IgD-negative memory B cell (primary cell): ENCODE measurements around the gene COL16A1. TPM values are rescaled to one million over a fixed set of nuclear protein-coding genes. Genes with fewer than 3 reads are reported as not detected.

ENCODE experiments used
- H3K27ac Mint-ChIP-seq, 3 donors: one replicate each; pipeline ENCODE4 v1.8.0; 2020 to 2022; ENCODE audit warnings: mild to moderate bottlenecking in 3 of 3, mixed read lengths in 3 of 3, moderate library complexity in 1 of 3
- H3K27me3 Mint-ChIP-seq: one replicate; pipeline ENCODE4 v1.8.0; 2021; ENCODE audit warnings: mixed read lengths
- H3K36me3 Mint-ChIP-seq: one replicate; pipeline ENCODE4 v1.8.0; 2020; ENCODE audit warnings: mild to moderate bottlenecking, mixed read lengths
- H3K4me1 Mint-ChIP-seq, 3 donors: one replicate each; pipeline ENCODE4 v1.8.0; 2020 to 2022; ENCODE audit warnings: mixed read lengths in 3 of 3, mild to moderate bottlenecking in 1 of 3
- H3K4me3 Mint-ChIP-seq, 4 donors: one replicate each; pipeline ENCODE4 v1.8.0; 2020 to 2022; ENCODE audit warnings: mild to moderate bottlenecking in 4 of 4, mixed read lengths in 4 of 4, moderate library complexity in 3 of 4
- H3K9me3 Mint-ChIP-seq, 3 donors: one replicate each; pipeline ENCODE4 v1.8.0; 2020 to 2021; ENCODE audit warnings: mixed read lengths in 3 of 3, mild to moderate bottlenecking in 1 of 3
- polyA plus RNA-seq: library from polyadenylated mRNA; unstranded; fragments of 300-500 nt; fragmentation: Illumina TruSeq; gene quantifications from one replicate; pipeline ENCODE4 v1.2.3, GENCODE V29; 2021

Gene COL16A1
- polyA plus RNA-seq, 1 donor from 2014 or later, result not detected

DNA sequence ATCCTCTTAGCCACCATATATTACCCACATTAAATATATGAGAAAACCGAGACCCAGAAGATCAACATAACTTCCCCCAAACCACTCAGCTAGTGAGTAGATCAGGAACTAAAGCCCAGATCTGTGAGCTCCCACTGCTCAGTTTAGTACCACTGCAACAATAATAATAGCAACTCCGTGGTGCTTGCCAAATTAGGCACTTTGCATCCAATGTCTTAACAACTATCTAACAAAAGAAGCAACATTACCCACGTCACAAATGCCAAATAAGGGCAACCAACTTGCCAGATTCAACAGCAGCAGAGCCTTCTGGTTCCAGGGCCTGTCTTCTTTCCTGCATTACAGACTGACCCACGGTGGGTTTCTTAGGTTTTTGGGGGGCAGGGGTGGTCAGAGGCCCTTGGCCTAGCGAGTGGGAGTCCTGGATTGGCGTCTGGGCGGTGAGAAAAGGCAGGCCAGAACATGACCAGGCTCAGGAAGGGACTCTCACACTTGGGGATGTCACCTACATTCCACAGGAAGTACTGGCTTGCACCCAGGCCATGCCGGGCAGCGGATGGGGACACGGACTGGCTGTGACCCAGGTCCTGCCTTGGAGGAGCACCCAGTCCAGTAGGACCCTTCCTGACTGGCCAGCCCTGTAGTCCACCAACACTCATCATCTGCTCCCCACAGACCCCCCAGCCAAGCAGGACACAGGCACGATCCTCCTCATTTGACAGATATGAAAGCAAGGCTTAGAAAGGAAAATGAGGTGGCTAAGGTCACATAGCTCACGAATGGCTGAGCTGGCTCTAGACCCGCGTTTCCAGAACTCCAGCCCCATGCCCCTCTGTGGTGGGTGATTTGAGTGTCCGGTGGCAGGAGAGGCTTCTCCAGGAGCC is 81.7 kb downstream of the COL16A1 start:
- no peaks in the 10 kb centered on the region for H3K9me3 Mint-ChIP-seq
- H3K27ac Mint-ChIP-seq, result no peak overlapping the region
- peaks cover 21% of the 10 kb centered on the region for H3K27me3 Mint-ChIP-seq
- H3K4me1 Mint-ChIP-seq, result peaks cover 10 to 17% (median 11%) of the 10 kb centered on the region in 3 donors
- H3K36me3 Mint-ChIP-seq, result peaks cover 1% of the 10 kb centered on the region
- no peak overlapping the region for H3K4me3 Mint-ChIP-seq

DNA sequence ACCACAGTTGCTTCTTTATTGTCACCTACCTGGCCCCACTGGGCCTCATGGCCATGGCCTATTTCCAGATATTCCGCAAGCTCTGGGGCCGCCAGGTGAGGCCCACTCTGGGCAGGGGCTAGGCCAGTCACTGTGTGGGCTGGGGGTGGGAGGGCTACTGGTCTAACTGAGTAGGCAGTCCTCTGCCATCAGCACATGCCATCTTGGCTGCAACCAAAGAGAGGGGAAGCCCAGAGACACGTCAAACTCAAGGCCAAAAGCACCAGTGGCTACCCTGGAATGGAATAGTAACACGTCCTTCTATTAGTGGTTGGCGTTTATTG is 82.4 kb downstream of the COL16A1 start:
- H3K9me3 Mint-ChIP-seq, result no peaks in the 10 kb centered on the region
- H3K27ac Mint-ChIP-seq, result no peak overlapping the region
- peaks cover 27% of the 10 kb centered on the region for H3K27me3 Mint-ChIP-seq
- H3K4me1 Mint-ChIP-seq, result peaks cover 10 to 17% (median 11%) of the 10 kb centered on the region in 3 donors
- no peak overlapping the region for H3K4me3 Mint-ChIP-seq
- H3K36me3 Mint-ChIP-seq, result peaks cover 1% of the 10 kb centered on the region

DNA sequence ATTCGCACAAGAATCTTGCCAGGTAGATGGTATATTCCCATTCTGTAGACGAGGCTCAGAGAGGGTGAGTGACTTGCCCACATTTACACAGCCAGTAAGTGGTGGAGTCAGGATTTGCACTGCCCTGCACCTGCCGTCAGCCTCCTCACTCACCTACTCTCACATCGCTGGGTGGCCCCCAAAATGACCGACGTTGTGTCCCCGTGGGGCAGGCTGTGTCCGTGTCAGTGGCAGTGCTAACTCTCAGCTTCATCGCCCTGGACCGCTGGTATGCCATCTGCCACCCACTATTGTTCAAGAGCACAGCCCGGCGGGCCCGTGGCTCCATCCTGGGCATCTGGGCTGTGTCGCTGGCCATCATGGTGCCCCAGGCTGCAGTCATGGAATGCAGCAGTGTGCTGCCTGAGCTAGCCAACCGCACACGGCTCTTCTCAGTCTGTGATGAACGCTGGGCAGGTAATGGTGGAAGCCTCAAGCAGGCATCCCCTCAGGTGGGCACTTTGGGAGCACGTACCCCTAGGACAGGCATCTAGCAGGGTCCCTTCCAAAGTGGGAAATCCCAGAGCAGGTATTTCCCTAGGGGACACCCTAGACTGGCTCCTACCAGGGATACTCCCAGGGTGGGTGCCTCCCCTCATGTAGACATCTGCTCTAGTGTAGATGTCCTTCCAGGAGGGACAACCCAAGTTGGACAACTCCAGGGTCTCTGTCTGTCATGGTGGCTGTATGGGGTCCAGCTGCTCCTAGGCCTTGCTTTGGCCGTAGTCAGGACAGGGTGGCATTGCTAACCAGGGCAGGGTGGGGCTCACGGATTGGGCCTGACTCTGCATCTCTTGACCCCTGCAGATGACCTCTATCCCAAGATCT is 83.0 kb downstream of the COL16A1 start:
- H3K4me3 Mint-ChIP-seq, result peak overlapping the region in 1 of 4 donors; percentile 58
- H3K4me1 Mint-ChIP-seq, result peaks cover 10 to 17% (median 11%) of the 10 kb centered on the region in 3 donors
- H3K9me3 Mint-ChIP-seq, result no peaks in the 10 kb centered on the region
- no peak overlapping the region for H3K27ac Mint-ChIP-seq
- peaks cover 1% of the 10 kb centered on the region for H3K36me3 Mint-ChIP-seq
- H3K27me3 Mint-ChIP-seq, result peaks cover 29% of the 10 kb centered on the region

- Mint-ChIP-seq H3K9me3 (no peaks in the 10 kb centered on the region), H3K4me3 (peak overlapping the region in 3 of 4 donors; percentile 43 to 77 (median 76)), H3K27ac (no peak overlapping the region), H3K4me1 (peaks cover 7 to 13% (median 10%) of the 10 kb centered on the region in 3 donors), H3K27me3 (peaks cover 29% of the 10 kb centered on the region), H3K36me3 (peaks cover 1% of the 10 kb centered on the region)
These were observed 84.6 kb downstream of the COL16A1 start for GRCh38 chr1:31618916-31619846.

DNA sequence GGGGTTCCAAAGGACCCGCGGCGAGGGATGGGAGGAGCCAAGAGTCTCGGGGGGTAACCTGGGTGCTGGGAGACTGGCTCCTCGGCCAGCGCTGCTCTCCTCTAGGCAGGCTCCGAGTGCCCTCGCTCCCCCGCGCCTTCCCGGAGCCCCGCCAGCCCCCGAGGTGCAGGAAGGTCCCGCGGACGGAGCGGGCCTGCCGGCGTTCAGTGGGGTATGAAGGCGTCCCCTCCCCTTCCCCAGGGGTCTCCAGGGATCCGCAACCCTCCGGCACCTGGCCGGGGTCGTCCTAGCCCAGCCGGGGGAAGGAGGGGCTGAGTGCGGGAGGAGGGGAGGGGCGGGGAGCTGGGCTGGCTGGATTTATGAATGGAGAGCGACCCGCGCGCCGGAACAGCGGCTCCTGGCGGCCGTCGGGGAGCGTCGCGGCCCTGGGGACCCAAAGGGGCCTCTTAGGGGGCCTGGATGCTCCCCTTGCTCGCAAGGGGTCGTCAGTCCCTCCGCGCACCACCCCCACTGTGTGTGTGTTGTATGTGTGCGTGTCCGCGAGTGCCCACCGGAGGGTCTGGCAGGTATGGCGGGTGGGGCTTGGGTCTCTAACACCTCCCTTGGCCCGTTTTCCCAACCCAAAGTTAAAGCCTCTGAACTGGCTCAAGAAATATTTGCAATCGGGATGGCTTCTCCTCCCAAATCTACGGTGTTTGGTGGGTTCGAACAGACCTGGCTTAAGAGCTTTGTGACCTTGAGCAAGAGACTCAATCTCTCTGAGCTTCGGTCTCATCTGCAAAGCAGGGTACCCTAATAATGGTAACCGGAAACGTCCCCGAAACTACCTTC is 85.7 kb downstream of the COL16A1 start:
- peaks cover 7 to 10% (median 9%) of the 10 kb centered on the region in 3 donors for H3K4me1 Mint-ChIP-seq
- no peaks in the 10 kb centered on the region for H3K9me3 Mint-ChIP-seq
- no peak overlapping the region for H3K27ac Mint-ChIP-seq
- H3K36me3 Mint-ChIP-seq, result peaks cover 1% of the 10 kb centered on the region
- peak overlapping the region in 2 of 4 donors; percentile 68 to 80 for H3K4me3 Mint-ChIP-seq
- peaks cover 29% of the 10 kb centered on the region for H3K27me3 Mint-ChIP-seq

DNA sequence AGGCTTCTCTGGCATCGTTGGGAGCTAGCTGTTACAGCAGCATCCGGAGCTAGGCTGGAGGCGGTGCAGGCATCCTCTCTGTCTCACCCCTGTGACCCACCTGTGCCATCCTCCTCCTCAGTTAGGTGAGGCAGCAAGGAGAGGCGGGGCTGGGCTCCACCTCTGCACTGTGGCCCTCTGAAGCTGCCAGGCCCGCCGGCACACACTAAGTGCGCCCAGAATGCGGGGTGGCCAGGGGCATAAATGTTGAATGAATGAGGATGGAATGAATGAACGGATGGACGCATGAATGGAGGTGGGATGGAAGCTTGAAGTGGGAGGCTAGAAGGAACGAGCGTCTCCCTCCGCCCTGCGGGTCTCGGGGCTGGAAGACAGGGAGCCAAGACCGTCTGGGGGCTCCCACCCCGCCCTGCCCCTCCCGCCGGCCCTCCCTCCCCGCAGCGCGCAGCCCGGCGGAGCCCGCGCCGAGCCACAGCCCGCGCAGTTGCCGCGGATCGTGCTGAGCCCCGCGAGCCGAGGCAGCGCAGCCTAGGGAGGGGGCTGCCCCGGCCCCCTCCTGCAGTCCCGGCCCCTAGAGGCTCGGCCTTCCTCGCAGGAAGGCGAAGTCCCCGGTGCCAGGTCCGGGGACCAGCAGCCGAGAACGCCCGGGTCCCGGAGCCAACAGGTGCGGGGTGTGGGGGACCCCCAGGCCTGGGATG is 86.5 kb downstream of the COL16A1 start, which contains the start of gene HCRTR1:
Gene HCRTR1 (plus strand): TSS at position 472 of the 698 bp plus-strand sequence. CDS start 1,504 bp downstream, outside the sequence.
- Mint-ChIP-seq H3K9me3 (no peaks in the 10 kb centered on the region), H3K27ac (peak within 1 kb of the TSS in 1 of 3 donors; percentile 78), H3K4me1 (peaks cover 7 to 10% (median 9%) of the 10 kb centered on the region in 3 donors), H3K4me3 (peak within 1 kb of the TSS in 2 of 4 donors; percentile 68 to 82), H3K27me3 (peaks cover 29% of the 10 kb centered on the region), H3K36me3 (peaks cover 1% of the 10 kb centered on the region)

- no peak overlapping the region for H3K4me3 Mint-ChIP-seq
- peak overlapping the region in 1 of 3 donors; percentile 4 for H3K27ac Mint-ChIP-seq
- peaks cover 29% of the 10 kb centered on the region for H3K27me3 Mint-ChIP-seq
- H3K4me1 Mint-ChIP-seq, result peaks cover 9 to 11% (median 10%) of the 10 kb centered on the region in 3 donors
- H3K36me3 Mint-ChIP-seq, result peaks cover 4% of the 10 kb centered on the region
- H3K9me3 Mint-ChIP-seq, result peaks cover 0 to 2% (median 0%) of the 10 kb centered on the region in 3 donors
These were observed 87.9 kb downstream of the COL16A1 start for GRCh38 chr1:31615939-31616338.

- peaks cover 29% of the 10 kb centered on the region for H3K27me3 Mint-ChIP-seq
- H3K9me3 Mint-ChIP-seq, result peaks cover 0 to 2% (median 0%) of the 10 kb centered on the region in 3 donors
- H3K36me3 Mint-ChIP-seq, result peaks cover 2% of the 10 kb centered on the region
- H3K4me1 Mint-ChIP-seq, result peaks cover 9 to 11% (median 10%) of the 10 kb centered on the region in 3 donors
- peak overlapping the region in 1 of 3 donors; percentile 4 for H3K27ac Mint-ChIP-seq
- H3K4me3 Mint-ChIP-seq, result no peak overlapping the region
These were observed 88.4 kb downstream of the COL16A1 start for GRCh38 chr1:31615414-31615813.

- Mint-ChIP-seq H3K9me3 (peaks cover 0 to 2% (median 0%) of the 10 kb centered on the region in 3 donors), H3K4me3 (no peak overlapping the region), H3K4me1 (peaks cover 6 to 11% (median 10%) of the 10 kb centered on the region in 3 donors), H3K27me3 (peaks cover 26% of the 10 kb centered on the region), H3K36me3 (peaks cover 2% of the 10 kb centered on the region), H3K27ac (no peak overlapping the region)
These were observed 89.3 kb downstream of the COL16A1 start for GRCh38 chr1:31614414-31615005.

DNA sequence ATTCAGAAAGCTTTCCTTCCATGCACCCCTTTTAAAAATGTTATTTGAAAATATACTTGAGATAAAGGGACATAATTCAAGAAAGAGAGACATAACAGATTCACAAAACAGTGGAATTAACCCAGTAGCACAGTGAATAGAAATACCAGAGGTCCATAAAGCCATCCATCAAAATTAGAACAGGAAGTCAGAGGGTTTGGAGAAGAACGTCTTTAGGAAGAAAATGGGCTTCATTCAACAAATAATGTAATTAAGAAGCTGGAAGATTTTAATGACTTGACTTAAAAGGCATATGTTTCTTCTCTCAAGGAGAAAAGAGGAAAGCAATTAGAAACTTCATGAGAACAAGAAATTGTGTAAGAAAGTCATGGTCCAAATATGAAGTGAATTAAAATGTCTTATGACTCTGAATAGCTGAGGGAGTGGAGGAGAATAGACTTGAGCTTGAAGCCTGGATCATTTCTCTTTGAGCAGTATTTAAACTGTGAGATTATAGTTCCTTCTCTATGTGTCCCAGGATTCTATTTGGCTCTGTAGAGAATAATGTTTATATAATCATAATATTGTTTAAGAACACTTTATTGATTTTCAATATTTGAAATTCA is 94.2 kb downstream of the COL16A1 start:
- H3K4me3 Mint-ChIP-seq, result no peak overlapping the region
- H3K27me3 Mint-ChIP-seq, result no peaks in the 10 kb centered on the region
- peaks cover 7 to 12% (median 9%) of the 10 kb centered on the region in 3 donors for H3K4me1 Mint-ChIP-seq
- H3K36me3 Mint-ChIP-seq, result peaks cover 2% of the 10 kb centered on the region
- H3K9me3 Mint-ChIP-seq, result peaks cover 0 to 2% (median 0%) of the 10 kb centered on the region in 3 donors
- H3K27ac Mint-ChIP-seq, result no peak overlapping the region

- Mint-ChIP-seq H3K4me3 (no peak overlapping the region), H3K36me3 (peaks cover 2% of the 10 kb centered on the region), H3K4me1 (peaks cover 7 to 12% (median 9%) of the 10 kb centered on the region in 3 donors), H3K9me3 (peaks cover 0 to 2% (median 0%) of the 10 kb centered on the region in 3 donors), H3K27me3 (no peaks in the 10 kb centered on the region), H3K27ac (no peak overlapping the region)
These were observed 96.5 kb downstream of the COL16A1 start for GRCh38 chr1:31607360-31607759.

- H3K36me3 Mint-ChIP-seq, result no peaks in the 10 kb centered on the region
These were observed 97.8 kb downstream of the COL16A1 start for GRCh38 chr1:31605908-31606427.

More at GRCh38 chr1:31605908-31606427, 97.8 kb downstream of the COL16A1 start:
- Mint-ChIP-seq H3K27ac (no peak overlapping the region), H3K27me3 (no peaks in the 10 kb centered on the region), H3K4me1 (peaks cover 7 to 9% (median 8%) of the 10 kb centered on the region in 3 donors), H3K9me3 (no peaks in the 10 kb centered on the region), H3K4me3 (no peak overlapping the region)
